IPS-20b (cell line): Measurements from ENCODE around the gene ATXN2L.

Source experiments
- H3K27ac ChIP-seq: one replicate; pipeline ENCODE4 v1.5.1; 2013; ENCODE audit warnings: low read length
- H3K27me3 ChIP-seq: 2 replicates; pipeline ENCODE4 v1.6.1; 2013; ENCODE audit warnings: mild to moderate bottlenecking, low read length, inconsistent platforms; ENCODE audit not compliant: insufficient read depth
- H3K36me3 ChIP-seq: 2 replicates; pipeline ENCODE4 v1.6.1; 2013; ENCODE audit warnings: low read depth, mild to moderate bottlenecking, inconsistent platforms, low read length, moderate library complexity; ENCODE audit not compliant: insufficient read depth
- H3K4me1 ChIP-seq: 2 replicates; pipeline ENCODE4 v1.6.1; 2013; ENCODE audit warnings: mild to moderate bottlenecking, control low read depth, inconsistent platforms, low read length, moderate library complexity; ENCODE audit not compliant: insufficient read depth
- H3K4me3 ChIP-seq: 2 replicates; pipeline ENCODE4 v1.5.1; 2013; ENCODE audit warnings: mild to moderate bottlenecking, low read length, inconsistent platforms
- H3K9ac ChIP-seq: 2 replicates; pipeline ENCODE4 v1.6.1; 2013; ENCODE audit warnings: low read depth, mild to moderate bottlenecking, inconsistent platforms, low read length, moderate library complexity
- H3K9me3 ChIP-seq: 2 replicates; pipeline ENCODE4 v1.6.1; 2013; ENCODE audit warnings: mild to moderate bottlenecking, low read depth, low read length, inconsistent platforms; ENCODE audit not compliant: insufficient read depth

The ATXN2L gene

DNA sequence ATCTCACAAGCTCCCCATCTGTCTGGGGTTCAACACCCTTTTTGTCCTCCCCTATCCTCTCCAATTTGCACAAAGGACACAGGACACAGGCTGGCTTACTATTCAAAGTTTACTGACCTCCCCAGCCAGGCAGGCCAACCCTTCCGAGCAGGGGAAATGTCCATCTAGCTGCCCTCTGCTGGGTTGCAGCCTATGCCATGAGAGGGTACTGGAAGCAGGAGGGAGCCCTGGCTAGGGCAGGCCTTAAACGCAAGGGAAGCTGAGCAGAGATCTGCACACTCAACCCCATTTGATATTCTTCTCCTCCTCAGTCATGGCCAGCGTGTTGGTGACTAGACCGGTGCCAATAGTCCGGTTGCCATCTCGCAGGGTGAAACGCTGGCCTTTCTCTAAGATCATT lies 19.9 kb downstream of the ATXN2L start:
- Histone ChIP-seq H3K27ac (no peak overlapping the region), H3K4me3 (no peak overlapping the region), H3K4me1 (peaks cover 7% of the 10 kb centered on the region), H3K27me3 (no peaks in the 10 kb centered on the region), H3K9ac (no peak overlapping the region), H3K36me3 (peaks cover 46% of the 10 kb centered on the region), H3K9me3 (no peaks in the 10 kb centered on the region)

DNA sequence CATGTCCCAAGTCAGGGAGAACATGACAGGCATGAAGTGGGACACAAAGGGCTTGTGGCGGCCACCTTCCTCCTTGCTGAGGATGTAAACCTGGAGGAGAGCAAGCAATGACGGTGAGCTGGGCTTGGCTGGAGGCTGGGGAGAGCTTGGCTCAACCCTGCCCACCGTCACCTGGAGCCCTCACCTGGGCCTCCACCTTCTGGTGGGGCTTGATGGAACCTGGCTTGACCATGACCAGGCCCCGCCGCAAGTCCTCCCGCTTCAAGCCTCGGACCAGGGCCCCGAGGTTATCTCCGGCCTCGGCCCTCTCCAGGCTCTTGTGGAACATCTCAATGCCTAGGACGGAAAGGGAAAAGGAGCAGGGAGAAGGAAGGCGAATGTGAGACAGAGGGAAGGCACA lies 21.0 kb downstream of the ATXN2L start:
- Histone ChIP-seq H3K9me3 (no peaks in the 10 kb centered on the region), H3K27ac (no peak overlapping the region), H3K9ac (no peak overlapping the region), H3K36me3 (peaks cover 38% of the 10 kb centered on the region), H3K4me1 (peaks cover 7% of the 10 kb centered on the region), H3K4me3 (no peak overlapping the region), H3K27me3 (no peaks in the 10 kb centered on the region)

DNA sequence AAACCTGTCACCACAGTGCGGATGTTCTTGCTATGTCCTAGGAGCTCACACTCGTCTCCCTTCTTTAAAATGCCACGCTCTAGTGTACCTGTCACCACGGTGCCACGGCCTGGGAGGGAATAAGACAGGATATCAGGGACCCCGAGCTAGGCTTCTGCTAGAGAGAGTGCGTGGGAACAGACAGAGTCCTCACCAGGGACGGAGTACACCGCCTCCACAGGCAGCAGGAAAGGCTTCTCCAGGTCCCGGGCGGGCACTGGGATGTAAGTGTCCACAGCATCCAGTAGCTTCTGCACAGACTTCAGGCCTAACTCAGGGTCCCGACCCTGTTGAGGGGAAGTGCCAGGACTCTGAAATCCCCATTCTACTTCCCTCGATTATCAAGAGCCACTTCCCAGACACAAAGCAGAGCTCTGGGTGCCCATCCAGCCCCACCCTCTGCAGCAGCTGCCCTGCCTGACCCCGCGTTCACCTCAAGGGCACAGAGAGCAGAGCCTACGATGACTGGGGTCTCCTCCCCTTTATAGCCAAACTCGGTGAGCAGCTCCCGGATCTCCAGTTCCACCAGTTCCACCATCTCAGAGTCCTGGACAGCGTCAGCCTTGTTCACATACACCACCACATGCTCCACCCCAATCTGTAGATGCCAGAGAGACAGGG lies 21.6 kb downstream of the ATXN2L start:
- Histone ChIP-seq H3K36me3 (peaks cover 36% of the 10 kb centered on the region), H3K27me3 (no peaks in the 10 kb centered on the region), H3K27ac (no peak overlapping the region), H3K9me3 (no peaks in the 10 kb centered on the region), H3K4me3 (no peak overlapping the region), H3K4me1 (peaks cover 7% of the 10 kb centered on the region), H3K9ac (no peak overlapping the region)

DNA sequence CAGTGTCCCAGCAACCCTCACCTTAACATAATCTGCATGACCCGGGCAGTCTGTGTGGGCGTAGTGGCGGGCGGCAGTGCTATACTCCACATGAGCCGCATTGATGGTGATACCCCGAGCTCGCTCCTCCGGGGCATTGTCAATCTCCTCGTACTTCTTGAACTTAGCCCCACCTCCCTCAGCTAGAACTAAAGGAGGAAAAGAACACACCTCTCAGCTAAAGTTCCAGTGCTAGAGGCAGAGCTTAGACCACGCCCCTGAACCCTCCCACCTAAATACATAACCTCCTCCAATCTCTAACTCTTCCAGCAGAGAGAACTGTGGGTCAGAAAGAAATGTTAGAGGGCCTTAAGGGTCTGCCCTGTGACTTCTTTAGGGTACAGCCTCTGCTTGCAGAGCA lies 22.5 kb downstream of the ATXN2L start:
- peak overlapping the region; percentile 96 for H3K9ac ChIP-seq
- H3K27ac ChIP-seq = peak overlapping the region; percentile 7
- peaks cover 7% of the 10 kb centered on the region for H3K4me1 ChIP-seq
- H3K9me3 ChIP-seq = no peaks in the 10 kb centered on the region
- peak overlapping the region; percentile 97 for H3K4me3 ChIP-seq
- H3K27me3 ChIP-seq = no peaks in the 10 kb centered on the region
- peaks cover 36% of the 10 kb centered on the region for H3K36me3 ChIP-seq

DNA sequence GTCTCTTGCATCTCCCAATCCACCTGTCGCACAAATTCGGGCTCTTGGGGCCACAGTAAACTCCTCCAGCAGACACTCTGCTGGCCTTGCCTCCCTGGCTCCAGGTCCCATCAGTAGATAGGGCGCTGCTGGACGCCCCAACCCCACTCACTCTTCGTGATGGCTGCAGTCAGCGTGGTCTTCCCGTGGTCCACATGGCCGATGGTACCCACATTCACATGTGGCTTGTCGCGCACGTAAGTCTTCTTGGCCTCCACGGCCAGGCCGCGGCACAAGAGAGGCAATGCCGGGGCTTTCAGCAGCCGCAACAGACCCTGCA lies 22.9 kb downstream of the ATXN2L start:
- Histone ChIP-seq H3K27ac (peak overlapping the region; percentile 7), H3K9me3 (no peaks in the 10 kb centered on the region), H3K27me3 (no peaks in the 10 kb centered on the region), H3K9ac (peak overlapping the region; percentile 96), H3K4me3 (peak overlapping the region; percentile 97), H3K4me1 (peaks cover 7% of the 10 kb centered on the region), H3K36me3 (peaks cover 36% of the 10 kb centered on the region)

DNA sequence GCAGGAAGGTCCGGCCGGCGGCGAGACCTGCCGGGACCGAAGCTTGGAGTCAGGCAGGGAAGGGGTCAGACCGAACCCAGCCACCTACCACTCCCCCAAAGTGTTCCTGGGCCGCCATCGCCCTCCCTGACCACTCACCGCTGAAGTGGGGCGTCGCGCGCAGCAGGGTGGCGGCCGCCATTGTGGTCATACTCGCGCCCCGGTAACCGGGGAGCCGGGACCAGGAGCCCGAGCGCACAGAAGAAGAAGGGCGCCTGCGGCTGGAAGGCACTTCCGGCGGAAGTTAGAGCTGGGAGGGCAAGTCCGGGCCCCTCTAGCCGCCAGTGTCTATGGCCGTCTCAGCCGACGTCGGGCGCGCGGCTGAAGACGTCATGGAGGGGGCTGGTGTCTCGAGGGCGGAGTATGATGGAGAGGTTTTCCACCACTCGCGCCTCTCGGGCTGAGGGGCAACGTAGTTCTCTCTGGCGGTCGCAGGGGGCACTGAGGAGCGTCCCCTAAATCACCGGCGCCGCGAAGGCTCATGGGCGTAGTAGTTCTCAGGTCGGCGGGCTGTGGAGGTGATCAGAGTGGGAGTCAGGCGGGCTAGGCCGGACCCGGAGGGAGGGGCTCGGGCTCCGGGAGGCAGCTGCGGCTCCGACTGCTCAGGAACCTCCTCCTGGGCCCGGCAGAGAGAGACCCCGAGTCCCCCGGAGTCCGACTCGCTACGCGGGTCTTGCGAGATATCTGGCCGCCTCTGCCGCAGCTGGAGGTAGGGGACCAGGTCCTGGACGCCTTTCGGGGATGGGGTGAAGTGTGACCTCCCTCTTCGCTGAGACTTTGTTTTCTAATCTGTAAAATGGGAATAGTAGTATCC lies 23.5 kb downstream of the ATXN2L start, which contains the start of gene TUFM:
TUFM (minus strand) TSS at position 269 of the 853 bp plus-strand sequence; CDS start at position 190, 79 bp downstream.
- H3K9me3 ChIP-seq = no peaks in the 10 kb centered on the region
- peak within 1 kb of the TSS; percentile 7 for H3K27ac ChIP-seq

DNA sequence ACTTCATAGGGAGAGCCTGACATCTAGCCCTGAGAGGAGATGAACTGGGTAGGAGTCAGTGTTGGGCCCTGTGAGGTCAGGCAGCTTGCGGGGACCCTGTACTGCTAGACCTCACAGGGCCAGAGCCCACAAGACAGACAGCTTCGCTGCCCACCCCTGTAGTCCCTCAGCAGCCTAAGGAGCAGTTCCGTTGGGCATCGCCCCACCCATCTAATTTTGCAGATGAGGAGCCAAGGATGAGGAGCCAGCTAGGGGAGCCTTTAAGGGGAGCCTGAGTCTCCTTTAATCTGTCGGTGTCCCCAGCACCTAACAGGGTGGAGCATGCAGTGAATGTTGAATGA lies 24.1 kb downstream of the ATXN2L start:
- H3K27ac ChIP-seq = no peak overlapping the region
- peak overlapping the region; percentile 84 for H3K9ac ChIP-seq
- peaks cover 34% of the 10 kb centered on the region for H3K36me3 ChIP-seq
- no peaks in the 10 kb centered on the region for H3K27me3 ChIP-seq
- peaks cover 7% of the 10 kb centered on the region for H3K4me1 ChIP-seq
- H3K4me3 ChIP-seq = peak overlapping the region; percentile 97
- H3K9me3 ChIP-seq = no peaks in the 10 kb centered on the region

More for the DNA sequence above, 23.5 kb downstream of the ATXN2L start, which contains the start of gene TUFM:
- Histone ChIP-seq H3K9ac (peak within 1 kb of the TSS; percentile 96), H3K27me3 (no peaks in the 10 kb centered on the region), H3K4me3 (peak within 1 kb of the TSS; percentile 97), H3K36me3 (peaks cover 36% of the 10 kb centered on the region), H3K4me1 (peaks cover 7% of the 10 kb centered on the region)

DNA sequence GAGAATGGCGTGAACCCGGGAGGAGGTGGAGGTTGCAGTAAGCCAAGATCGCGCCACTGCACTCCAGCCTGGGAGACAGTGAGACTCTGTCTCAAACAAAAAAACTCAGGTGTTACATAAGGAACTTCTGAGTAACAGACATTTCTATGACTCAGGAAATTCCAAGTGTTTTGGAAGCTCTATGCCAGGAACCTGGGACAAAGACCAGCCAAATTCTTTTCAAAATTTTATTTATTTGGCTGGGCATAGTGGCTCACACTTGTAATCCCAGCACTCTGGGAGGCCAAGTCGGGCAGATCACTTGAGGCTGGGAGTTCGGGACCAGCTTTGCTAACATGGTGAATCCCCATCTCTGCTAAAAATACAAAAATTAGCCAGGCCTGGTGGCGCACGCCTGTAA lies 35.6 kb downstream of the ATXN2L start:
- Histone ChIP-seq H3K9ac (no peak overlapping the region), H3K27ac (no peak overlapping the region), H3K9me3 (no peaks in the 10 kb centered on the region), H3K4me3 (no peak overlapping the region), H3K36me3 (no peaks in the 10 kb centered on the region), H3K27me3 (no peaks in the 10 kb centered on the region), H3K4me1 (no peaks in the 10 kb centered on the region)

DNA sequence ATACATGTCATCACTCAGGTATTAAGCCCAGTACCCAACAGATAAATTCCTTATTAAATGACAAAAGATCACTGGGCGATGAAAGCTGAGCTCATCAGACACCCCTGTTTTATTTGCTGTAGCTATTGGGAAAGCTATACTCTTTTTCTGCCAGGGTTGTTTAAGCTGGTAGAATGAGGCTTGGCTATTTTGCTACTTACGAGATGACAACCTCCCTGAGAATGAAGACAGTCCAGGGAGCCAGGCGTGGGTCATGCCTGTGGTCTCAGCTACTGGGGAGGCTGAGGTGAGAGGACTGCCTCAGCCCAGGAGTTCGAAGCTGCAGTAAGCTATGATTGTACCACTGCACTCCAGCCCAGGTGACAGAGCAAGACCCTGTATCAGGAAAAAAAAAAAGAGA lies 36.5 kb downstream of the ATXN2L start:
- Histone ChIP-seq H3K4me3 (no peak overlapping the region), H3K27me3 (no peaks in the 10 kb centered on the region), H3K4me1 (no peaks in the 10 kb centered on the region; the same call in 1 of the 2 replicates), H3K9ac (no peak overlapping the region), H3K36me3 (no peaks in the 10 kb centered on the region), H3K27ac (no peak overlapping the region), H3K9me3 (no peaks in the 10 kb centered on the region)

DNA sequence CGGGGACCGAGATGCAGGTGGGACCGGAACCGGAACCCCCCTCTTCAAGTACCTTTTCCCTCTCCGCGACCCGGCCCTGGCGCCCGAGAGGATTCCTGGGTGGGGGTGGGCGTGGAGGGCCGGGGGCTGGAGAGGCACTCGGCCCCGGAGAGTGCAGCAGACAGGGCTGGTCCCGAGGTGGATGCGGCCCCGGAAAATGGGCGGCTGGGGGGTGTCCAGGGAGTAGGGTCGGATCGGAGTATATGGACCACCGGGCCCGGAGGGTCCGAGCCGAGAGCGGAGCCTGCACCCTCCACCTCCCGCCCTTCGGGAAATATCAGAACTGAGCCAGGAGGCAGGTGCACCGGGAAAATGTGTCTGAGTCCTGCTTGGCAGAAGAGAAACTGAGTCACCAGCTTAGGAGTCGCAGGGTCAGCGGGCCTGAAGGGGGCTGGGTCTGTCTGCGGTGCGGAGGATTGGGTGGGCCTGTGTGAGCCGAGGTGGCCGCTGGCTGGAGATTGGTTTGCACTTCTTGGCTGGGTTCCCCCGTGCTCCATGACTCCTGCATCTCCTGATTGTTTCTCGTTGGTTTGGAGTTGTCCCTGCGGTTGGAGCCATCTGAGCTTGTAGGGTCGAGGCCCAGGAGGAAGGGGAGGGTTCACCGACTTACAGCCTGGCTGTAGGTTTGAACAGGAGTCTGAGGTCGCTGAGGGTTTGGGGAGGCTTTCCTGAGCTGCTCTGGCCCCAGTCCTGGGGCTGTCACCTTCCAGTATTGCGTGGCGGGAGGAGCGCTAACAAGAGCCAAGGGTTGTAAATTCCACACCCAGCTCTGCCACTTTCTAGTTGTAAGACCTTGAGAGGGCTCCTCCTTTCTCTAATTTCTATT lies 41.4 kb downstream of the ATXN2L start:
- Histone ChIP-seq H3K9ac (peak overlapping the region; percentile 100), H3K4me3 (peak overlapping the region; percentile 99), H3K9me3 (no peaks in the 10 kb centered on the region), H3K4me1 (peaks cover 8% of the 10 kb centered on the region; the same call in 1 of the 2 replicates), H3K36me3 (peaks cover 22% of the 10 kb centered on the region), H3K27ac (peak overlapping the region; percentile 100), H3K27me3 (no peaks in the 10 kb centered on the region)

DNA sequence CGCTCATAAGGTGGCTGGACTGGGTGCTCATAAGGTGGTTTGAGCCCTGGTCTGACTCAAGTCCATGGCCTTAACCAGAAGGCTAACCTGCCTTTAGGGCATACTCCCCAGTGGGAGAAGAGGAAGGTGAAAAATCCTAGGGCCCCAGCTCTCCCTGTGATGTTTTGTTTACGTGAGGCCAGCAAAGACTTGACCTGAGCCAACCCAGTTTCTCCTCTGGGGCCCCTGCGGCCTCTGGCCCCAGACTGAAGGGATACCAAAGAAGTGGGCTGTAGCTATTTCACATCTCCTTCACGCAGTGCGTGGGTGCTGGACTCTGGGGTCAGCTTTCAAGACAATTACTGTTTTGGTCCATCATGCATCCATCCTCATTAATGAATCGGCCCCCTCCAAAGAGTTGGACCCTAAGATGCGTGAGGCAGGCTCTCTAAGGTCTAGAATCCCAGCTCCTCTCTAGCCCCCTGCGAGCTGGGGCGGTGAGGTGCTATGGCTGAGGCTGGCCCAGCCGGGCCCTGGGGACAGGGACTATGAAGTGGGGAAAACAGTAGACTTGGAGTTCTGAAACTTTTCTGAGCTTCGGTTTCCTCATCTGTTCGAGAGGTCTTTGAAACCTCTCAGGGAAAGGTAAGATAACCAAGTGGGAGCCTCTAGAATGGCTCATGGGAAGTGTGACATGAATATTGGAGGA lies 42.3 kb downstream of the ATXN2L start:
- Histone ChIP-seq H3K27me3 (no peaks in the 10 kb centered on the region), H3K9ac (peak overlapping the region; percentile 100; the same call in 1 of the 2 replicates), H3K27ac (no peak overlapping the region), H3K4me3 (peak overlapping the region; percentile 99), H3K4me1 (peaks cover 8% of the 10 kb centered on the region; the same call in 1 of the 2 replicates), H3K36me3 (peaks cover 31% of the 10 kb centered on the region), H3K9me3 (no peaks in the 10 kb centered on the region)
